Parathyroid adenoma (tissue), 2 donors: ENCODE results near the gene SRP14.
"Not testable (repeated sequence)": the region's sequence is repeated elsewhere in the genome, so short reads cannot be mapped to it uniquely, and the experiment has no call there.

Source experiments
- H2AFZ ChIP-seq: fragments of 300-600 bp; sonication (generic); one replicate; pipeline ENCODE4 v1.7.0; 2017; ENCODE audit warnings: antibody characterized with exemption, mild to moderate bottlenecking
- H3K27ac ChIP-seq: fragments of 300-600 bp; sonication (generic); one replicate; pipeline ENCODE4 v1.7.0; 2017
- H3K27me3 ChIP-seq: fragments of 300-600 bp; sonication (generic); one replicate; pipeline ENCODE4 v1.7.0; 2017; ENCODE audit warnings: low read length; ENCODE audit not compliant: control insufficient read depth, insufficient read depth
- H3K36me3 ChIP-seq: fragments of 300-600 bp; sonication (generic); one replicate; pipeline ENCODE4 v1.7.0; 2017; ENCODE audit warnings: low read length; ENCODE audit not compliant: control insufficient read depth, insufficient read depth
- H3K4me1 ChIP-seq: fragments of 300-600 bp; sonication (generic); one replicate; pipeline ENCODE4 v1.7.0; 2017; ENCODE audit warnings: control low read depth
- H3K4me2 ChIP-seq: fragments of 300-600 bp; sonication (generic); one replicate; pipeline ENCODE4 v1.7.0; 2017; ENCODE audit warnings: low read length
- H3K4me3 ChIP-seq: fragments of 300-600 bp; sonication (generic); one replicate; pipeline ENCODE4 v1.7.0; 2017; ENCODE audit warnings: low read depth, low read length
- H3K79me2 ChIP-seq: fragments of 300-600 bp; sonication (generic); one replicate; pipeline ENCODE4 v1.7.0; 2017; ENCODE audit warnings: control low read depth
- H3K9ac ChIP-seq: fragments of 300-600 bp; sonication (generic); one replicate; pipeline ENCODE4 v1.7.0; 2017; ENCODE audit warnings: mild to moderate bottlenecking
- H3K9me3 ChIP-seq: fragments of 300-600 bp; sonication (generic); one replicate; pipeline ENCODE4 v1.7.0; 2017; ENCODE audit warnings: low read length; ENCODE audit not compliant: control insufficient read depth
- CTCF ChIP-seq: fragments of 300-600 bp; sonication (generic); IDR thresholded peaks from one replicate; pipeline ENCODE4 v1.7.0; 2017; ENCODE audit warnings: antibody characterized with exemption, mild to moderate bottlenecking
- donor health status: primary hyperparathyroidism.

The SRP14 gene

GRCh38 chr15:40028853-40029252, 10.1 kb downstream of the SRP14 start:
- no peaks in the 10 kb centered on the region for H3K36me3 ChIP-seq
- no peak overlapping the region for H2AFZ ChIP-seq

GRCh38 chr15:40028193-40028592, 10.8 kb downstream of the SRP14 start:
- H3K36me3 ChIP-seq: no peaks in the 10 kb centered on the region
- H3K27ac ChIP-seq: peak overlapping the region; percentile 49
- no peak for TF ChIP-seq CTCF

More at GRCh38 chr15:40028853-40029252, 10.1 kb downstream of the SRP14 start:
- no peak overlapping the region for H3K4me3 ChIP-seq
- no peaks in the 10 kb centered on the region for H3K4me1 ChIP-seq
- no peak for TF ChIP-seq CTCF
- no peak overlapping the region for H3K4me2 ChIP-seq
- no peaks in the 10 kb centered on the region for H3K79me2 ChIP-seq
- H3K27me3 ChIP-seq: no peaks in the 10 kb centered on the region
- no peaks in the 10 kb centered on the region for H3K9me3 ChIP-seq
- H3K27ac ChIP-seq: peak overlapping the region; percentile 49
- H3K9ac ChIP-seq: no peak overlapping the region

GRCh38 chr15:40016224-40016865, 22.6 kb downstream of the SRP14 start:
- H3K36me3 ChIP-seq: no peaks in the 10 kb centered on the region
- no peaks in the 10 kb centered on the region for H3K79me2 ChIP-seq
- H3K27ac ChIP-seq: no peak overlapping the region
- no peaks in the 10 kb centered on the region for H3K4me1 ChIP-seq
- H3K27me3 ChIP-seq: no peaks in the 10 kb centered on the region
- TF ChIP-seq CTCF: no peak
- H3K9me3 ChIP-seq: no peaks in the 10 kb centered on the region
- H3K4me2 ChIP-seq: no peak overlapping the region
- H2AFZ ChIP-seq: no peak overlapping the region
- H3K4me3 ChIP-seq: no peak overlapping the region
- no peak overlapping the region for H3K9ac ChIP-seq

More at GRCh38 chr15:40028193-40028592, 10.8 kb downstream of the SRP14 start:
- H3K4me2 ChIP-seq: no peak overlapping the region
- no peak overlapping the region for H2AFZ ChIP-seq
- H3K9me3 ChIP-seq: no peaks in the 10 kb centered on the region
- H3K79me2 ChIP-seq: no peaks in the 10 kb centered on the region
- H3K4me1 ChIP-seq: no peaks in the 10 kb centered on the region
- no peak overlapping the region for H3K9ac ChIP-seq
- H3K27me3 ChIP-seq: no peaks in the 10 kb centered on the region
- no peak overlapping the region for H3K4me3 ChIP-seq

- no peak for TF ChIP-seq CTCF
- H3K9me3 ChIP-seq: no peaks in the 10 kb centered on the region
- H3K79me2 ChIP-seq: no peaks in the 10 kb centered on the region
- H2AFZ ChIP-seq: no peak overlapping the region
- H3K4me1 ChIP-seq: no peaks in the 10 kb centered on the region
- H3K27ac ChIP-seq: no peak overlapping the region
- no peak overlapping the region for H3K4me3 ChIP-seq
- no peak overlapping the region for H3K9ac ChIP-seq
- no peak overlapping the region for H3K4me2 ChIP-seq
- H3K27me3 ChIP-seq: no peaks in the 10 kb centered on the region
- no peaks in the 10 kb centered on the region for H3K36me3 ChIP-seq
These were observed 24.6 kb downstream of the SRP14 start for GRCh38 chr15:40014390-40014789.

- H3K9ac ChIP-seq, H3K36me3 ChIP-seq, H3K9me3 ChIP-seq, H2AFZ ChIP-seq, H3K27ac ChIP-seq, H3K27me3 ChIP-seq, H3K4me2 ChIP-seq, H3K79me2 ChIP-seq, H3K4me1 ChIP-seq, H3K4me3 ChIP-seq: not testable (repeated sequence)
These were observed 25.6 kb downstream of the SRP14 start for GRCh38 chr15:40013372-40013771.
